Globus pallidus (tissue), 1 donor: Measurements from ENCODE around the gene PML.
"Not testable (repeated sequence)": the region's sequence is repeated elsewhere in the genome, so short reads cannot be mapped to it uniquely, and the experiment has no call there.

ENCODE experiments used
- DNase-seq: peaks from one replicate; pipeline ENCODE4 v3.0.0-alpha.2; 2015; ENCODE audit warnings: low spot score

The PML gene

GRCh38 chr15:73959012-73959581 lies 35.4 kb upstream of the PML start:
- DNase-seq: no peak

DNA sequence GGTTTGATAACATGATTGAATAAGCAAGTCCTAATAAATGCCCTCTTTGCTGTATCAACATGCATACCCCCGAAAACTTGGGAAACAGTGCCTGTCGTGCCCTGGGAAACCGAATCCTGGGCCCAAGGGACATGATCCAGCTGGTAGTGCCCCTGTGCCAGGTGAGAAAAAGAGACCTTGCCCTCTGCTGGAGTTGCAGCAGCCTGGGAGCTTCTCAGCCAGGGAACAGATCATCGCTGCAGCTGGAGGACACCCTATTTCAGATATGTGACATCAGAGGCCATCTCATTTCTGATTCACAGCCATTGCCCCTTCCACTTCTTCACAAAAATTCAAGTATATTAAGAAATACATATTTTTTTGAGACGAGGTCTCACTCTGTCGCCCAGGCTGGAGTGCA lies 34.7 kb upstream of the PML start:
- DNase-seq: no peak

DNA sequence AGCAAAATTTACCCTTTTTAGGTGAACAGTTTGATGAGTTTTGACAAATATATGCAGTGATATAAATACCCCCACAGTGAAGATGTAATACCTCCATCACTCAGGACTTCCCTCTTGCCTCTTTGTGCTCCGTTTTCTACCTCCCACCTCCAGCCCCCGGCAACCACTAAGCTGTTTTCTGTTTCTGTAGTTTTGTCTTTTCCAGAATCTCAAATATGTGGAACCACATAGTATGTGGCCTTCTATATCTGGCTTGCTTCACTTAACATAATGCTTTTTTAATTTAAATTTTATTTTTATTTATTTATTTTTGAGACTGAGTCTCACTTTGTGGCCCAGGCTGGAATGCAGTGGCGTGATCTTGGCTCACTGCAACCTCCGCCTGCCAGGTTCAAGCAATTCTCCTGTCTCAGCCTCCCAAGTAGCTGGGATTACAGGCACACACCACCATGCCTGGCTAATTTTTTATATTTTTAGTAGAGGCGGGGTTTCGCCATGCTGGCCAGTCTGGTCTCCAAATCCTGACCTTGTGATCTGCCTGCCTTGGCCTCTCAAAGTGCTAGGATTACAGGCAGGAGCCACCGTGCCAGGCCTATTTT lies 33.9 kb upstream of the PML start:
- not testable (repeated sequence) for DNase-seq

GRCh38 chr15:73962433-73962832 lies 32.1 kb upstream of the PML start:
- DNase-seq: no peak

- DNase-seq: peak; percentile 41
Measured at GRCh38 chr15:73964736-73965093, 29.8 kb upstream of the PML start.

DNA sequence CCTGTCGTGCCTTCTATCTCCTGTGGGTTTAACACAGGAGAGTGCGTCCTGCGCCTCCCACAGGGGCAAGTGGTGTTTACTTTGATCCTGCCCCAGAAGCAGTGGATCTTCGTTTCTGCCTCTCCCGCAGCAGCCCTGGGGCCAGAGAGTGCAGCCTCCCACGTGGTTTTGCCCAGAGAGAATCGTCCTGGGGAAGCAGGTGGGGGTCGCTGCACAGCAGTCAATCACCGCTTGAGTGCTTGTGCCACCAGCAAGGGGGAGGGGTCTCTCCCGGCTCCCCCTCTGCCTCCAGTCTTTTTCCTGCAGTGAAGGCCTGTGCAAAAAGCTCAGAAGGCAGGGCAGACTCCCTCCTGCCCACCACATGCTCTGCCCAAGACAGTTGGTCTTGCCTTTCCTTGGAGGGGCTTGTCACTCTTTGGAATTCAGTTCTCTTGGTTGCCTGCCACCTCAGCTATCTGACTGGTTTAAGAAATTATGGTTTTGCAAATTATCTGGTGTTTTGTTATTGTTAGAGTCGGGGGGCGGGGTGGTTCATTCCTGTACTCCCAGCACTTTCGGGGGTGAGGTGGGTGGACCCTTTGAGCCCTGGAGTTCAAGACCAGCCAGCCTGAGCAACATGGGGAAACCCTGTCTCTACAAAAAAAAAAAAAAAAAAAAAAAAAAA lies 29.3 kb upstream of the PML start:
- DNase-seq: no peak

- no peak for DNase-seq
Measured at GRCh38 chr15:73965758-73966113, 28.8 kb upstream of the PML start.

DNA sequence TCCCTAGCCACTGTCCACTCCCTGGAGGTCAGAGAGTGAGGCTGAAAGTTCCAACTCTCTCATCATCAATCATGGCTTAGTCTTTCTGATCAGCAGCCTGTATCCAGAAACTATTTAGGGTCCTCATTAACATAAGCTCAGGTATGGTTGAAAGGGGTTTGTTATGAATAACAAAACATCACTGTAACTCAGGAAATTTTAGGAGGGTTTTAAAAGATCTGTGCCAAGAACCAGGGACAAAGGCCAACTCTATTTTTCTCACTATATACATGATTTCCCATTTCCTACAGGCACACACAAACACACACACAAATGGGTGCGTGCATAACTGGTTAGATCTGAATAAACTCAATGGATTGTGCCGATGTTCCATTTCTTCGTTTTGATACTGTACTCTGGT lies 26.1 kb upstream of the PML start:
- no peak for DNase-seq

- no peak for DNase-seq
Measured at GRCh38 chr15:73969151-73969759, 25.3 kb upstream of the PML start.

- DNase-seq: peak; percentile 70
Measured at GRCh38 chr15:73972984-73973682, 21.4 kb upstream of the PML start.

- not testable (repeated sequence) for DNase-seq
Measured at GRCh38 chr15:73973683-73974200, 20.8 kb upstream of the PML start.

GRCh38 chr15:73975440-73976125 lies 18.9 kb upstream of the PML start:
- DNase-seq: not testable (repeated sequence)

DNA sequence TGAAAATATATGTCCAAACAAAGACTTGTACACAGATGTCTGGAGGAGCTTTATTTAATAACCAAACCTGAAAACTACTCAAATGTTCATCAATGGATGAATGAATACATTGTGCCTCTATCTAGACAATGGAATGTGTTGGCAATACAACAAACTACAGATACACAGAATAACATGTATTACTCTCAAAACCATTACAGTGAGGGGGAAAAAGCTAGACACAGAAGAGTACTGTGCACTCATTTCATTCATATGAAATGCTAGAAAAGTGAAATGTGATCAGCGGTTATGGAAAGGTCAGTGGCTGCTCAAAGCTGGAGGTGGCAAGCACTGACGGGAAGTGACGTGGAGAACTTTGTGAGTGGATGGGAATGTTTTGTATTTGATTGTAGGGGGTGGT lies 15.6 kb upstream of the PML start:
- DNase-seq: no peak

DNA sequence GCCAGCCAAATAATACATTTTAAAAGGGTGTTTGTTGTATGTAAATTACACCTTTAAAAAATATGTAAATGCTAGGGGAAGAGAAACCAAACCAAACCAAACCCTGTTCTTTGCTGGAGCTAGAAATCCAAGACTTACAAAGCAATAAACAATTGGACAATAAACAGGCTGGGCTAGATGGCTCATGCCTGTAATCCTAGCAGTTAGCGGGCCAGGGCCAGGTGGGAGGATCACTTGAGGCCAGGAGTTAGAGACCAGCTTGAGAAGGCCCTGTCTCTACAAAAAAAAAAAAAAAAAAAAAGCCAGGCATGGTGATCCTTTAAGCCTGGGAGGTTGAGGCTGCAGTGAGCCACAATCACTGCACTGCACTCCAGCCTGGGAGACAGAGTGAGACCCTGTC lies 14.9 kb upstream of the PML start:
- DNase-seq: no peak

GRCh38 chr15:73981761-73982221 lies 12.7 kb upstream of the PML start:
- DNase-seq: no peak

DNA sequence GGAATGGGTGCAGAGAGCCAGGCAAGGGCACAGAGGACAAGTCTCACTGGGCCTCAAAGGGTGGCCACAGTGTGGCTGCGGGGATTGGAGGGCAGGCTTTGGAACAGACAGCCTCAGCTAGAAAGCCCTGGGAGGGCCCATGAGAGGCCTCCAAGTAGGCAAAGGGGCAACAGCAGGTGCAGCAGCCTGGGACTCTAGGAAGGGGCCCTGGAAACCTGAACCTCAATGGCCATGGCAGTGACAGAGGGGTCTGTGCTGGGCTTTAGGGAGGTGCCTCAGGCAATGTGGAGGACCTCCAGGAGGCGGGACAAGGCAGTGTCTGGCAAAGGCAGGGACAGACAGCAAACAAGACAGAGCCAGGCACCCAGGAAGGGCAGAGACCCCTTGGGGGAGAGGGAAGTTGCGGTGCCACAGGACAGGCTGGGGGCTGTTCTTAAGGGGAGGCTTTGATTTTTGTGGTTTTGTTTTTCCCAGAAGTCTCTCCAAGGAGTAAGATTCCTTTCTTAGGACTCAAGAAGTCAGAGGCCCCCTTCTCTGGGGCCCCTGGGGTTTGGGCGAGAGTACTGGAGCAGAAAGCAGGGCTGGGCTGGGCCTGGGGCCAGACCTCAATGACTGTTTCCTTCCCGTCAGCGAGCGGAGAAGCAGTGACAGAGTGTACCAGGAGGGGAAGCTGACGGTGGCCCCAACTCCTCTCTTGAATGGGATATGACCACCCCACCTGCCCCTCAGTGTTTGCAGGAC lies 12.1 kb upstream of the PML start:
- peak; percentile 54 for DNase-seq

- DNase-seq: no peak
Measured at GRCh38 chr15:73983211-73983727, 11.2 kb upstream of the PML start.

DNA sequence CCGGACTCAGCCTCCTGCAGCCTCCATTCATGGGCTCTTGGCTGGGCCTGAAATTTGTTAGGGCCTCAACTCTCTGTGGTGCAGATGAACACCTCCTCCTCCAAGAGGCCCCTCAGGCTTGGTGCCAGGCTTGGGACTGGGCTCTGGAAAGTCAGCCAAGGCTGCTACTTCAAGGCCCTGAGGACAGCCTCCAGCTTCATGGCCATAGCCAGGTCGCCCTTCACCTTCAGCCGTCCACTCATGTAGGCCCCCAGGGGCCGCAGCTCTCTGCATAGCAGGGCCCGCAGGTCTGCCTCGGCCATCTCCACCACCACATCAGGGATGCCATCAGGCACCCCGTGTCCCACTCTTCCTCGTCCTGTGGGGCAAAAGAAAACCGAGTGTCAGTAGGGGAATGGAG lies 10.7 kb upstream of the PML start:
- DNase-seq: no peak

DNA sequence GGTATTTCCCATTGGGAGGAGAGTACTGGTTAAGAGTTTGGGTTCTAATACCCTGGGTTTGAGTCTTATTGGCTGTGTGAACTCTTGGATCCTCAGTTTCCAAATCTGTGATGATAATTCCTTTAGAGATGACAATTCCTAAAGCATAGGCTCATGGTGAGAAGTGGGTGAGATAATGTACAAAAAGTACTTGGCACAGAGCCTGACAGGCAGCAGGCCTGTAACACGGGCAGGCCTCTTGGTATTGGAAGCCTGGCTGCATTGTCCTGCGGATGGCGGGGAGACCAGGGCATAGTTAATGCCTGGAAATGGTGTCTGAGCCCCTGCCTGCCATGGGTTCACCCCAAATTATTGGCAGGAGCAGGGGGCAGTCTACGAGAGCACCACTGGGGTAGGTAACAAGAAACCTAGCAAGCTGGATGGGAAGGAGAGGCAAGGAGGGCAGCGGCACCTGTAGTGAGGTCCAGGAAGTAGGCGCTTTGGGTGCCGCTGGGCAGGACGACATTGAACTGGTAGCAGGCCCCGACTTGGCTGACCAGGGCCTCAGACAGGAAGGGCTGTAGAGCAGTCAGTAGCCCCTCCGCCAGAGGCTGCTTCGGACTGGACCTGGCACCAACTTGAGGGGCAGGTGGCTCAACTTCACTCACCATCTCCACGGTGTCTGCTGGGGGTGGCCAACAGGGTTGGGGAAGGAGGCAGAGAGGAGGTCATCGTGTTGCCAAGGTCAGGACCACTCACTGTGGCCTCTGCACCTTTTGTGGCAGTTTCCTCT lies 10.1 kb upstream of the PML start:
- no peak for DNase-seq
